Skeletal muscle tissue (tissue), 4 donors: ENCODE data around the gene NPAS3. TPM values are rescaled to one million over a fixed set of nuclear protein-coding genes. Genes with fewer than 3 reads are reported as not detected.

Experiments used
- H3K27ac ChIP-seq: one replicate; pipeline ENCODE4 v1.7.0; 2013; ENCODE audit warnings: mild to moderate bottlenecking, low read depth, low read length, inconsistent platforms
- H3K27me3 ChIP-seq, 3 donors: one replicate each; pipeline ENCODE4 v1.7.0; 2013; ENCODE audit warnings: low read length in 3 of 3; ENCODE audit not compliant: control insufficient read depth in 3 of 3, insufficient read depth in 3 of 3
- H3K36me3 ChIP-seq, 3 donors: one replicate each; pipeline ENCODE4 v1.7.0; 2013; ENCODE audit warnings: low read length in 3 of 3; ENCODE audit not compliant: control insufficient read depth in 3 of 3, insufficient read depth in 3 of 3
- H3K4me1 ChIP-seq, 3 donors: one replicate each; pipeline ENCODE4 v1.7.0; 2013; ENCODE audit warnings: low read length in 3 of 3, mild to moderate bottlenecking in 3 of 3; ENCODE audit not compliant: control insufficient read depth in 3 of 3, insufficient read depth in 3 of 3
- H3K4me3 ChIP-seq, 3 donors: one replicate each; pipeline ENCODE4 v1.7.0; 2013; ENCODE audit warnings: low read length in 3 of 3
- H3K9ac ChIP-seq, 3 donors: one replicate each; pipeline ENCODE4 v1.7.0; 2013; ENCODE audit warnings: low read length in 3 of 3, mild to moderate bottlenecking in 3 of 3, moderate library complexity in 2 of 3, low read depth in 1 of 3
- H3K9me3 ChIP-seq, 3 donors: one replicate each; pipeline ENCODE4 v1.7.0; 2013; ENCODE audit warnings: low read length in 3 of 3; ENCODE audit not compliant: control insufficient read depth in 3 of 3
- total RNA-seq: library from RNA; depleted of rRNA; stranded (reverse); fragments of >200 nt; gene quantifications from one replicate; pipeline ENCODE4 v1.2.3, GENCODE V29; 2014
- donor health status: Osteomylitis.

NPAS3 gene
- total RNA-seq, 1 donor from 2014 or later = 9.9 TPM

- H3K9ac ChIP-seq = no peak overlapping the region
- no peak overlapping the region for H3K27ac ChIP-seq
- no peaks in the 10 kb centered on the region for H3K36me3 ChIP-seq
- no peaks in the 10 kb centered on the region for H3K27me3 ChIP-seq
- H3K9me3 ChIP-seq = no peaks in the 10 kb centered on the region
- no peak overlapping the region for H3K4me3 ChIP-seq
- no peaks in the 10 kb centered on the region for H3K4me1 ChIP-seq
Measured at GRCh38 chr14:33567731-33568130, 629.1 kb downstream of the NPAS3 start.

GRCh38 chr14:33568935-33569579, 630.4 kb downstream of the NPAS3 start:
- no peak overlapping the region for H3K4me3 ChIP-seq
- no peak overlapping the region for H3K9ac ChIP-seq
- no peaks in the 10 kb centered on the region for H3K27me3 ChIP-seq
- no peaks in the 10 kb centered on the region for H3K9me3 ChIP-seq
- H3K4me1 ChIP-seq = no peaks in the 10 kb centered on the region
- no peak overlapping the region for H3K27ac ChIP-seq
- no peaks in the 10 kb centered on the region for H3K36me3 ChIP-seq

- no peak overlapping the region for H3K9ac ChIP-seq
- H3K4me3 ChIP-seq = no peak overlapping the region
- no peaks in the 10 kb centered on the region for H3K36me3 ChIP-seq
- no peak overlapping the region for H3K27ac ChIP-seq
- no peaks in the 10 kb centered on the region for H3K9me3 ChIP-seq
- no peaks in the 10 kb centered on the region for H3K27me3 ChIP-seq
- no peaks in the 10 kb centered on the region for H3K4me1 ChIP-seq
Measured at GRCh38 chr14:33569821-33570687, 631.4 kb downstream of the NPAS3 start.

GRCh38 chr14:33570694-33571310, 632.1 kb downstream of the NPAS3 start:
- Histone ChIP-seq H3K4me3 (no peak overlapping the region), H3K9me3 (no peaks in the 10 kb centered on the region), H3K27me3 (no peaks in the 10 kb centered on the region), H3K27ac (no peak overlapping the region), H3K9ac (no peak overlapping the region), H3K36me3 (no peaks in the 10 kb centered on the region), H3K4me1 (no peaks in the 10 kb centered on the region)

DNA sequence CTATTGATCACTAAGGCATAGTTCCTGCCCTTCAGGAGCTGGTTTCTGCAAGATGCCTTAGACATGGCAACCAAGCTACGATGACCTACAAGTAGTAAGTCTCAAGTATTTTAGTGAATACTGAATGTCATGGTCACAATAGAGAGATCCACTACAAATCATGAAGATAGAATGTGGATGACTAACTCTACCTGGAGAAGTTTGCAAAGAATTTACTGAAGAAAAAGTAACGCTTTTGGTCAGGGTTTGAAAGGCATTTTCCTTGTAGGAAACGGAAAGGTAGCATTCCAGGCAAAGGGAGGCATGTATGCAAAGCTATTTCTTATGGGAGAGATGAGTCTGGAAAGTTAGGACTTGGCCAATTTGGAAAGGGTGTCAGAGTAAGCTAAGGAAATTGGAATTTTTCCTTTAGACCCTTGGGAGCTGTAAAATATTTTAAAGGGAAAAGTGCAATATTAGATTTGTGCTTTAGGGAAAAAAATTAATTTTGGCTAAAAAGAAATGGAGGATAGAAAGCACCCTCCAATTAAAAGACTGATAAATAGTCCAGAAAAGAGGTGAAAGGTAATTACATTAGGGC, 634.7 kb downstream of the NPAS3 start:
- Histone ChIP-seq H3K9ac (no peak overlapping the region), H3K27me3 (no peaks in the 10 kb centered on the region), H3K27ac (no peak overlapping the region), H3K9me3 (no peaks in the 10 kb centered on the region), H3K4me1 (no peaks in the 10 kb centered on the region), H3K36me3 (no peaks in the 10 kb centered on the region), H3K4me3 (no peak overlapping the region)

- no peaks in the 10 kb centered on the region for H3K27me3 ChIP-seq
- no peak overlapping the region for H3K9ac ChIP-seq
- H3K36me3 ChIP-seq = no peaks in the 10 kb centered on the region
- no peak overlapping the region for H3K27ac ChIP-seq
- no peak overlapping the region for H3K4me3 ChIP-seq
- H3K9me3 ChIP-seq = no peaks in the 10 kb centered on the region
- no peaks in the 10 kb centered on the region for H3K4me1 ChIP-seq
Measured at GRCh38 chr14:33576014-33576413, 637.3 kb downstream of the NPAS3 start.

DNA sequence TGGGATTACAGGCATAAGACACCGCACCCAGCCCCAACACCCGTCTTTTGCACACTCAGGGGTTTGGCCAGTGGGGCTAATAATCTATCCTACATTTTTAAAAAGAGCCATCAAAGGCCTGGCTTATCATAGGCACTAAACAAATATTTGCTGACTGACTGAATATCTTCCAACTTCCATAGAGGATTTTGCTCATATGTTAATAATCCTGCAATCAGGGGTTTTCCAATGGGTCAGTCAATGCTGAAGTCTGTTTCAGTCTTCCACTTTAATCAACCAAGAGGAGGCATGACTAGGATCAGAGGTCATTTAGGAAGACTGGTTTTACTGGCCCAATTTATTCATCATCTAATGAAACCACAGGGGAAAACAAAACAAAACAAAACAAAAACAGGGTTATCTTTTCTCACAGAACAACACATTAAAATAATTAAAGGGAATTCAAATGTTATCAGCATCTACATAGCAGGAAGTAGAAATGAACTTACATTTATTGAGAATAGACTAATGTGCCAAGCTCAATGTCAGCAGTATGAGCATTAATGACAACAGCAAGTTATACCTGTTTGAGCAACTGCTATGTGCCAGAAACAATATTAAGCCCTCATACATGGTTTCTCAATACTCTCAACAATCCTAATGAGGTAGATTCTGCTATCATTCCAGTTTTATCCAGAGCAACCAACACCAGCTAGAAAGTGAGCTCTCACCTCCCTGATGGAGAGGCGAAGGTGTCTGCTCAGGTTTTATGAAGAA, 640.0 kb downstream of the NPAS3 start:
- H3K9ac ChIP-seq = no peak overlapping the region
- no peak overlapping the region for H3K27ac ChIP-seq
- no peaks in the 10 kb centered on the region for H3K9me3 ChIP-seq
- H3K36me3 ChIP-seq = no peaks in the 10 kb centered on the region
- no peaks in the 10 kb centered on the region for H3K27me3 ChIP-seq
- no peak overlapping the region for H3K4me3 ChIP-seq
- H3K4me1 ChIP-seq = no peaks in the 10 kb centered on the region

DNA sequence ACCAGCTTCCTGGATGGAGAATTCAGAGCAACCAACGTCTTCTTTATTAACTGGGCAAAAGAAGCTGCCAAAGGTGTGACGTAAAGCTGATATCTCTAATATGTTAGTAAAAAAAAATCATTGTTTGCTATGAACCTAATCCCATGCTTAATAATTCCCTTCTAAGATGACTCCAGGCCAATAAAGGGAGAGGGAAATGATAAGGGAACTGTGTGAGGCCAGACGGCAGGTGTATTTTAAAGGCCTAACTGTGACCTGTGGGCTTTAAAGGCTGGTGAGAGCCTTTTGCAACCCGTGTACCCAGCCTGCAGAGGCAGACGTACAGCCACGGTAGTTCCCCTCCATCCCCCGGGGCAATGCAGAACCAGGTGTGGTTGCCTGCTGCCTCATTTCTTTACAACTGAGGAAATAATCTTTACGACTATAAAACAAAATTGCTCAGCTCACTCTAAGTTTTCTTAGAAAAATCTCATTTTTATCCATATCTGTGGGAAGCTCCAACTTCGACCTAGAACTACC, 641.6 kb downstream of the NPAS3 start:
- Histone ChIP-seq H3K4me3 (no peak overlapping the region), H3K9me3 (no peaks in the 10 kb centered on the region), H3K4me1 (no peaks in the 10 kb centered on the region), H3K9ac (no peak overlapping the region), H3K27me3 (no peaks in the 10 kb centered on the region), H3K36me3 (no peaks in the 10 kb centered on the region), H3K27ac (no peak overlapping the region)

DNA sequence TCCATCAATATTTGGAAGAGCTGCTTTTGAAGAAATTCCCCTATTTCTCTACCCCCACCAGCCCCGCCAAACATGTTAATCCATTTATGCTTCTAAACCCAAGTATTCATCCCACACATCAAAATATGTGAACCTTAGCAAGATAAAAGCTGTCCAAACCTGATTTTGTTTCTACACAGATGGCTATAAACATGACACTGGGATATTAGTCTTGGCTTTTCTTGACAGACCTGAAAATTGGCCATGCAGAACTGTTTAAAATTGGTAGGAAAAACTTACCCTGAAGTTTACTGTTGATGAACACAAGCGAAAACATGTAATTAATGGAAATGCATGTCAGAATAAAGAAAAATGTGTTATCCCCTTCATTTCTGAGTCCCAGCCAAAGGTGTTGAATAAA, 642.2 kb downstream of the NPAS3 start:
- Histone ChIP-seq H3K9me3 (no peaks in the 10 kb centered on the region), H3K4me1 (no peaks in the 10 kb centered on the region), H3K27me3 (no peaks in the 10 kb centered on the region)

More for the DNA sequence above, 642.2 kb downstream of the NPAS3 start:
- no peak overlapping the region for H3K9ac ChIP-seq
- H3K4me3 ChIP-seq = no peak overlapping the region
- H3K27ac ChIP-seq = no peak overlapping the region
- H3K36me3 ChIP-seq = no peaks in the 10 kb centered on the region
